ENCODE results near the gene GPR12.

DNA sequence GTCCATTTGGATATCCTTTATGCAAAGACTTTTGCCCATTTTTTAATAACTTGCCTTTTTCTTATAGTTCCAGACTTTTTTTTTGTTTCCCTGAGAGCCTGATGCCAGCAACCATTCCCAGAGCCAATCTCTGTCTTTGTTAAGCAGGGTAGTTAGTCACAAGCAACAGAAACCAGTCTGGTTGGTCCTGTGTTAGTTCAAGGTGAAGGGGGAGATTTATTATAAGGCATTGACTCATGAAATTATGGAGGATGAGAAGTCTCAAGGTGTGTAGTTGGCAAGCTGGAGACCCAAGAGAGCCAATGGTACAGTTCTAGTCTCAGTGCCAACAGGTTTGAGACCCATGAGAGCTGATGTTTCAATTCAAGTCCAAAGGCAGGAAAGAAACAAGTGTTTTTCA is 33.0 kb downstream of the GPR12 start:
- TF ChIP-seq, protein P1, sequence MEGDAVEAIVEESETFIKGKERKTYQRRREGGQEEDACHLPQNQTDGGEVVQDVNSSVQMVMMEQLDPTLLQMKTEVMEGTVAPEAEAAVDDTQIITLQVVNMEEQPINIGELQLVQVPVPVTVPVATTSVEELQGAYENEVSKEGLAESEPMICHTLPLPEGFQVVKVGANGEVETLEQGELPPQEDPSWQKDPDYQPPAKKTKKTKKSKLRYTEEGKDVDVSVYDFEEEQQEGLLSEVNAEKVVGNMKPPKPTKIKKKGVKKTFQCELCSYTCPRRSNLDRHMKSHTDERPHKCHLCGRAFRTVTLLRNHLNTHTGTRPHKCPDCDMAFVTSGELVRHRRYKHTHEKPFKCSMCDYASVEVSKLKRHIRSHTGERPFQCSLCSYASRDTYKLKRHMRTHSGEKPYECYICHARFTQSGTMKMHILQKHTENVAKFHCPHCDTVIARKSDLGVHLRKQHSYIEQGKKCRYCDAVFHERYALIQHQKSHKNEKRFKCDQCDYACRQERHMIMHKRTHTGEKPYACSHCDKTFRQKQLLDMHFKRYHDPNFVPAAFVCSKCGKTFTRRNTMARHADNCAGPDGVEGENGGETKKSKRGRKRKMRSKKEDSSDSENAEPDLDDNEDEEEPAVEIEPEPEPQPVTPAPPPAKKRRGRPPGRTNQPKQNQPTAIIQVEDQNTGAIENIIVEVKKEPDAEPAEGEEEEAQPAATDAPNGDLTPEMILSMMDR (IDR thresholded peaks at IDR 0.05): no peak
- no peak for TF ChIP-seq POLR2A (IDR thresholded peaks at IDR 0.05)
